ENCODE measurements around the gene NXPH1. TPM values are rescaled to one million over a fixed set of nuclear protein-coding genes. Genes with fewer than 3 reads are reported as not detected.
"Not testable (repeated sequence)": the region's sequence is repeated elsewhere in the genome, so short reads cannot be mapped to it uniquely, and the experiment has no call there.

NXPH1 gene
- total RNA-seq, 4 donors from 2014 or later: not detected

DNA sequence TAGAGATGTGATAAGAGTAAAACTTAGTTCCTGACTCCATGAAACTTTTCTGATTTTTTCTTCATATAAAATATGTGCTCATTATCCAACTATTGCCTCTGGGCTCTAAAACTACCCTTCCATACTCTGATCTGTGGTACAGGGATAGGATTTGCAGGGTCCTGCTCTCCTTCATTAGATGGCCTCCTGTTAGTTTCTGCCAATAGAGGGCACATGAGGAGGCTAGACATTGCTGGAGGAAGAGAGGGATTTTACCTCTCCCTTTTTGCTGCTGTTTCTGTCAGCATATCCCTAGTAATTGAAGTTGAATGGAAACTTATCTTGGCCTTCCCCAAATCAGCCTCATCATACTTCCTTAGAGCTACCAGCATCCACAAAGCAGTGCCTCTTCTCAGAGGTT lies 269.4 kb downstream of the NXPH1 start:
- DNase-seq (ENCODE audit: extremely low spot score): no peak
- TF ChIP-seq EP300 (IDR thresholded peaks at IDR 0.05) (no peak), POLR2AphosphoS5 (IDR thresholded peaks at IDR 0.05) (no peak), POLR2A (IDR thresholded peaks at IDR 0.05; ENCODE audit: low read depth) (no peak)
- TF ChIP-seq, protein P1, sequence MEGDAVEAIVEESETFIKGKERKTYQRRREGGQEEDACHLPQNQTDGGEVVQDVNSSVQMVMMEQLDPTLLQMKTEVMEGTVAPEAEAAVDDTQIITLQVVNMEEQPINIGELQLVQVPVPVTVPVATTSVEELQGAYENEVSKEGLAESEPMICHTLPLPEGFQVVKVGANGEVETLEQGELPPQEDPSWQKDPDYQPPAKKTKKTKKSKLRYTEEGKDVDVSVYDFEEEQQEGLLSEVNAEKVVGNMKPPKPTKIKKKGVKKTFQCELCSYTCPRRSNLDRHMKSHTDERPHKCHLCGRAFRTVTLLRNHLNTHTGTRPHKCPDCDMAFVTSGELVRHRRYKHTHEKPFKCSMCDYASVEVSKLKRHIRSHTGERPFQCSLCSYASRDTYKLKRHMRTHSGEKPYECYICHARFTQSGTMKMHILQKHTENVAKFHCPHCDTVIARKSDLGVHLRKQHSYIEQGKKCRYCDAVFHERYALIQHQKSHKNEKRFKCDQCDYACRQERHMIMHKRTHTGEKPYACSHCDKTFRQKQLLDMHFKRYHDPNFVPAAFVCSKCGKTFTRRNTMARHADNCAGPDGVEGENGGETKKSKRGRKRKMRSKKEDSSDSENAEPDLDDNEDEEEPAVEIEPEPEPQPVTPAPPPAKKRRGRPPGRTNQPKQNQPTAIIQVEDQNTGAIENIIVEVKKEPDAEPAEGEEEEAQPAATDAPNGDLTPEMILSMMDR (IDR thresholded peaks at IDR 0.05): no peak
- Histone ChIP-seq H3K4me1 (no peaks in the 10 kb centered on the region), H3K27ac (replicated peaks in 1 of 4) (no peak overlapping the region), H3K27me3 (no peaks in the 10 kb centered on the region), H3K9me3 (no peaks in the 10 kb centered on the region), H3K4me3 (no peak overlapping the region), H3K36me3 (no peaks in the 10 kb centered on the region)
- intact Hi-C loops (cut with DNase I): no loop called here

DNA sequence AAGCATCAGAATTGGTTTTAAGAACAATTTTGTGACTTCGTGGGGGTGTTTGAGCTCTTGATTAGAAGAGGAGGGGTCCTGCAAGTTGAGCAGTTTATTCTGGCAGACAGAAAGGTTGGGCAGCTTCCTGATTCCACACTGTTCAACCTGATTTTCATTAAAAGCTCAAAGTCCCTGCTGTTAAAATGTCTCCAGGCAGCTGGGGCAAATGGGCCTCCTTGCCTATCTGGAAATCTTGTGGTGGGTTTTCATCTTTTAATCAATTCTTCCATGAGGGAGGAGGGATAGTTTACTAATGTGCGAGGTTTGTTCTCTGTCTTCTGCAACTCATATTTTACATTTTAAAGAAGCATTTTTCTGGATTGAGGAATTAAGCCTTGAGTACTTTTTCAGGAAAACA lies 276.7 kb downstream of the NXPH1 start:
- H3K27me3 ChIP-seq: no peaks in the 10 kb centered on the region
- intact Hi-C loops (cut with DNase I): no loop called here
- 73% methylated on average over 2 of the region's 2 CpGs for WGBS

DNA sequence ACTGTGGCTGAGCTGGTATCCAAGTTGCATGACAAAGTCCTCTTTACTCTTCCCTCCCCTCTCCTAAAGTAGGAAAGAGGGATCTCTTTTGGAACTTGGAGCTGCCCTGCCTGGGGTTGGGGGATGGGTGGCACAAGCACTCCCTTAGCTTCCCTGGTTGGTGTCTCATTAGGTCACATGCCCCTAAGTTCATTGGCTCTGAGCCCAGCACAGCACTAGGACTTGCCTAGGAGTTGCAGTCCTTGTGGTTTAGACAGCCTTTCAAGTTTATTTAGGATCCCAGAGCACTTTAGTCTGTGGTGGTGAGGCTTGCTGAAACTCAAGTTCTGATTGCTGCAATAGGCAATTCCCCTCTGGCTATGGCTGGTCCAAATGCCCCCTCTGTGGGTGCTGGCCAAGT lies 281.4 kb downstream of the NXPH1 start:
- intact Hi-C loops (cut with DNase I): no loop called here
- no peaks in the 10 kb centered on the region for H3K4me1 ChIP-seq
- TF ChIP-seq, protein P1 (IDR thresholded peaks at IDR 0.05): no peak
- TF ChIP-seq POLR2AphosphoS5 (IDR thresholded peaks at IDR 0.05): no peak
- no peak for TF ChIP-seq EP300 (IDR thresholded peaks at IDR 0.05)
- TF ChIP-seq POLR2A (IDR thresholded peaks at IDR 0.05; ENCODE audit: low read depth): no peak
- DNase-seq (ENCODE audit: extremely low spot score): no peak
- H3K27ac ChIP-seq (replicated peaks in 1 of 4): no peak overlapping the region
- no peak overlapping the region for H3K4me3 ChIP-seq
- H3K9me3 ChIP-seq: no peaks in the 10 kb centered on the region
- H3K27me3 ChIP-seq: no peaks in the 10 kb centered on the region
- no peaks in the 10 kb centered on the region for H3K36me3 ChIP-seq

More for the DNA sequence above, 276.7 kb downstream of the NXPH1 start:
- Histone ChIP-seq H3K4me1 (no peaks in the 10 kb centered on the region), H3K27ac (replicated peaks in 1 of 4) (no peak overlapping the region), H3K4me3 (no peak overlapping the region), H3K9me3 (no peaks in the 10 kb centered on the region), H3K36me3 (no peaks in the 10 kb centered on the region)
- TF ChIP-seq, protein P1 (IDR thresholded peaks at IDR 0.05): no peak
- TF ChIP-seq POLR2A (IDR thresholded peaks at IDR 0.05; ENCODE audit: low read depth): no peak
- TF ChIP-seq POLR2AphosphoS5 (IDR thresholded peaks at IDR 0.05): no peak
- no peak for TF ChIP-seq EP300 (IDR thresholded peaks at IDR 0.05)
- no peak for DNase-seq (ENCODE audit: extremely low spot score)

DNA sequence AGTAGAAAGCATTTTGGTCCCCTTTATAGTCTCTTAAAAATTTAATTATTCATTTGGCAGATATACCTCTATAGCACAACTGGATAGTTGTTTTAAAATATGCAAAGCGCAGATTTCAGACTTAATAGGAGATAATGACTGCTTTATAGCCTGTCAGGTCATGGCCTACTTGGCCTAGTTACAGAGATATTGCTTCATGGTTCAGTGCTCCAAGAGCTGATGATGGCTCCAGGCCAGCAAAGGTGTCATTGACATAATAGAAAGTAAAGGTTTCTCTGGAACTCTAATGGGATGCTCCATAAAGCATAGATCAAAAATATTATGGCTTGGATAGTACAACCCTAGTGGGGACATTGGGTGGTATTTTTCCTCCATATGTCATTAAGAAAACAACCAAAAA lies 285.7 kb downstream of the NXPH1 start:
- intact Hi-C loops (cut with DNase I): no loop called here
- no peaks in the 10 kb centered on the region for H3K36me3 ChIP-seq
- no peak for TF ChIP-seq POLR2AphosphoS5 (IDR thresholded peaks at IDR 0.05)
- TF ChIP-seq POLR2A (IDR thresholded peaks at IDR 0.05; ENCODE audit: low read depth): no peak
- no peak for TF ChIP-seq EP300 (IDR thresholded peaks at IDR 0.05)
- TF ChIP-seq, protein P1 (IDR thresholded peaks at IDR 0.05): no peak
- no peaks in the 10 kb centered on the region for H3K9me3 ChIP-seq
- 100% methylated on average over 1 of the region's 1 CpG for WGBS
- H3K4me3 ChIP-seq: no peak overlapping the region
- H3K27ac ChIP-seq (replicated peaks in 1 of 4): no peak overlapping the region
- DNase-seq (ENCODE audit: extremely low spot score): no peak
- H3K27me3 ChIP-seq: no peaks in the 10 kb centered on the region
- no peaks in the 10 kb centered on the region for H3K4me1 ChIP-seq

DNA sequence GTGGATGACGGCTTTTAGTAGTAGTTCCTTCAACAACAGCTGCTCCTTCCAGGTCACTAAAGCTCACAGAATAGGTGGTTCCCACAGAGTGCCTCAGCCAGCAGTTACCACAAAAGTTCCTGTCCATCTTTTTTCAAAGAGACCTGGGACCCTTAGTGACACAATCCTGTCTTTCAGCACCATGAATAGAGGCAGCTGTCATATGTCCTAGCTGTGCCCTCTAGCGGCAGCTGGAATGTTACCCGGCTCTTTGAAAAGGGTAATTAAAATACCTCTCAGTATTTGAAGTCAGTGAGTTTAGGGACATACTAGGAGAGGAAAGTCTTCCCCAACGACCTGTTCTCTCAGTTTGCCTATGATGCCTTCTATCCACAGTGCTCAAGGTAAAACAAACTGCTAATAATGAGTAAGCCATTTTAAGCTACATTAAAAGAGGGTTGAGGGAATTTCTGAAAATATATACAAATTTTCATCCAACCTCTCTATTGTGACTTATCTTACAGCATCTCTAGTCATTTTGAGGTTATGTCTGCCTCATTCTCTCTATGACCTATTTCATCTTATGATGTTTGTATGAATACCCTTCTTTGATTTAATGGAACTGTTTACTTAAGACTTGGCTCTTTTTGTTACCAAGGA lies 290.8 kb downstream of the NXPH1 start:
- intact Hi-C loops (cut with DNase I): no loop called here
- DNase-seq (ENCODE audit: extremely low spot score): no peak
- no peaks in the 10 kb centered on the region for H3K4me1 ChIP-seq
- no peak overlapping the region for H3K27ac ChIP-seq (replicated peaks in 1 of 4)
- no peaks in the 10 kb centered on the region for H3K36me3 ChIP-seq
- H3K9me3 ChIP-seq: no peaks in the 10 kb centered on the region
- TF ChIP-seq POLR2AphosphoS5 (IDR thresholded peaks at IDR 0.05): no peak
- TF ChIP-seq POLR2A (IDR thresholded peaks at IDR 0.05; ENCODE audit: low read depth): no peak
- TF ChIP-seq, protein P1 (IDR thresholded peaks at IDR 0.05): peak in 2 of 3 experiments; percentile 18 to 20
- no peak for TF ChIP-seq EP300 (IDR thresholded peaks at IDR 0.05)
- WGBS: 22% methylated on average over 4 of the region's 4 CpGs
- no peaks in the 10 kb centered on the region for H3K27me3 ChIP-seq
- no peak overlapping the region for H3K4me3 ChIP-seq

DNA sequence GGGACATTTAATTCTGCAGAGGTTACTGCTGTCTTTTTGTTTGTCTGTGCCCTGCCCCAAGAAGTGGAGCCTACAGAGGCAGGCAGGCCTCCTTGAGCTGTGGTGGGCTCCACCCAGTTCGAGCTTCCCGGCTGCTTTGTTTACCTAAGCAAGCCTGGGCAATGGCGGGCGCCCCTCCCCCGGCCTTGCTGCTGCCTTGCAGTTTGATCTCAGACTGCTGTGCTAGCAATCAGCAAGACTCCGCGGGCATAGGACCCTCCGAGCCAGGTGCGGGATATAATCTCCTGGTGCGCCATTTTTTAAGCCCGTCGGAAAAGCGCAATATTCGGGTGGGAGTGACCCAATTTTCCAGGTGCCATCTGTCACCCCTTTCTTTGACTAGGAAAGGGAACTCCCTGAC lies 298.3 kb downstream of the NXPH1 start:
- H3K9me3 ChIP-seq; H3K4me3 ChIP-seq; H3K4me1 ChIP-seq; H3K27me3 ChIP-seq; DNase-seq (ENCODE audit: extremely low spot score); H3K27ac ChIP-seq (replicated peaks in 1 of 4); H3K36me3 ChIP-seq; intact Hi-C loops (cut with DNase I): not testable (repeated sequence)
- 92% methylated on average over 9 of the region's 14 CpGs for whole genome bisulfite sequencing
